Loucy (cell line): ENCODE measurements around the gene CECR2.

ENCODE experiments used
- H2AFZ ChIP-seq: fragments of 200-600 bp; sonication (generic); 2 replicates; pipeline ENCODE4 v1.6.0; 2016; ENCODE audit warnings: antibody characterized with exemption, mild to moderate bottlenecking, low read length, moderate library complexity
- H3F3A ChIP-seq: fragments of 200-600 bp; 2 replicates; pipeline ENCODE4 v1.6.0; 2016; ENCODE audit warnings: antibody characterized with exemption, low read depth, mild to moderate bottlenecking
- H3K27me3 ChIP-seq: fragments of 200-600 bp; sonication (generic); 2 replicates; pipeline ENCODE4 v1.6.1; 2014; ENCODE audit warnings: low read length, mild to moderate bottlenecking; ENCODE audit not compliant: insufficient read depth, poor library complexity, severe bottlenecking
- H3K36me3 ChIP-seq: fragments of 200-600 bp; sonication (generic); 2 replicates; pipeline ENCODE4 v1.6.1; 2016; ENCODE audit warnings: low read length; ENCODE audit not compliant: insufficient read depth
- H3K4me1 ChIP-seq: fragments of 200-600 bp; sonication (generic); 2 replicates; pipeline ENCODE4 v1.5.1; 2014; ENCODE audit warnings: low read length, mild to moderate bottlenecking; ENCODE audit not compliant: insufficient read depth, poor library complexity, severe bottlenecking
- H3K4me2 ChIP-seq: fragments of 200-600 bp; sonication (generic); 2 replicates; pipeline ENCODE4 v1.6.0; 2014; ENCODE audit warnings: antibody characterized with exemption, low read length, low read depth, mild to moderate bottlenecking; ENCODE audit not compliant: poor library complexity, severe bottlenecking
- H3K4me3 ChIP-seq: fragments of 200-600 bp; sonication (generic); 2 replicates; pipeline ENCODE4 v1.5.1; 2014; ENCODE audit warnings: low read length, mild to moderate bottlenecking, mixed read lengths; ENCODE audit not compliant: poor library complexity, severe bottlenecking
- H3K79me2 ChIP-seq: fragments of 200-600 bp; sonication (generic); 2 replicates; pipeline ENCODE4 v1.6.1; 2014; ENCODE audit warnings: low read length; ENCODE audit not compliant: insufficient read depth
- H3K9ac ChIP-seq: fragments of 200-600 bp; sonication (generic); 2 replicates; pipeline ENCODE4 v1.6.0; 2014; ENCODE audit warnings: mild to moderate bottlenecking, low read depth, low read length, moderate library complexity; ENCODE audit not compliant: poor library complexity, severe bottlenecking
- H3K9me2 ChIP-seq: fragments of 200-600 bp; sonication (generic); replicated peaks from 2 replicates; pipeline ENCODE4 v1.6.1; 2016; ENCODE audit warnings: low read depth, low read length, mixed read lengths
- H3K9me3 ChIP-seq: fragments of 200-600 bp; sonication (generic); 2 replicates; pipeline ENCODE4 v1.6.1; 2014; ENCODE audit warnings: mild to moderate bottlenecking, antibody characterized with exemption, low read length, low read depth; ENCODE audit not compliant: insufficient read depth
- H4K20me1 ChIP-seq: fragments of 200-600 bp; sonication (generic); 2 replicates; pipeline ENCODE4 v1.6.0; 2014; ENCODE audit warnings: antibody characterized with exemption, low read length, mild to moderate bottlenecking; ENCODE audit not compliant: insufficient read depth, poor library complexity, severe bottlenecking
- EZH2phosphoT487 ChIP-seq: fragments of 200-600 bp; IDR thresholded peaks from 2 replicates; pipeline ENCODE4 v1.6.1; 2018; ENCODE audit warnings: antibody characterized with exemption, mild to moderate bottlenecking, moderate library complexity, borderline replicate concordance
- TF ChIP-seq, protein P1 (sequence below): fragments of 200-600 bp; sonication (generic); conservative IDR thresholded peaks from 2 replicates; pipeline ENCODE4 v1.5.1; 2014; ENCODE audit warnings: mild to moderate bottlenecking, antibody characterized with exemption, low read length

CECR2 gene

DNA sequence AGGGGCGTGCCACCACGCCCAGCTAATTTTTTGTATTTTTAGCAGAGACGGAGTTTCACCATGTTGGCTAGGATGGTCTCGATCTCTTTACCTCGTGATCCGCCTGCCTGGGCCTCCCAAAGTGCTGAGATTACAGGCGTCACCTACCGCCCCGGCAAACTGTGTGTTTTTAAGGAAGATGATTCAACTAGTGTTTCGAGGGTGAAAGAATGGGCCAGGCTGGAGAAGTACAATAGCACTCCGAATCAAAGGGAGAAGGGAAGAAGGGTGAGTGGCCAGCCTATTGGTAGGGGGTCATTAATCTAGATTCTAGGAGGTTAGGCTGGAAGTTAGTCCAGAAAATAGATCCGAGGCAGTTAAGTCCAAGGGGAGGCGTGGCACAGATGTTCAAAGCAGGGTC, 2.9 kb upstream of the CECR2 start:
- no peaks in the 10 kb centered on the region for H4K20me1 ChIP-seq
- peak overlapping the region; percentile 95 for H3K4me2 ChIP-seq
- peaks cover 19% of the 10 kb centered on the region for H3K4me1 ChIP-seq
- H3K79me2 ChIP-seq, result no peaks in the 10 kb centered on the region
- no peaks in the 10 kb centered on the region for H3K9me3 ChIP-seq
- H3F3A ChIP-seq, result no peaks in the 10 kb centered on the region
- no peaks in the 10 kb centered on the region for H3K9me2 ChIP-seq
- H3K9ac ChIP-seq, result no peak overlapping the region
- H3K4me3 ChIP-seq, result no peak overlapping the region
- H2AFZ ChIP-seq, result peak overlapping the region; percentile 89
- no peaks in the 10 kb centered on the region for H3K36me3 ChIP-seq
- TF ChIP-seq, protein P1, sequence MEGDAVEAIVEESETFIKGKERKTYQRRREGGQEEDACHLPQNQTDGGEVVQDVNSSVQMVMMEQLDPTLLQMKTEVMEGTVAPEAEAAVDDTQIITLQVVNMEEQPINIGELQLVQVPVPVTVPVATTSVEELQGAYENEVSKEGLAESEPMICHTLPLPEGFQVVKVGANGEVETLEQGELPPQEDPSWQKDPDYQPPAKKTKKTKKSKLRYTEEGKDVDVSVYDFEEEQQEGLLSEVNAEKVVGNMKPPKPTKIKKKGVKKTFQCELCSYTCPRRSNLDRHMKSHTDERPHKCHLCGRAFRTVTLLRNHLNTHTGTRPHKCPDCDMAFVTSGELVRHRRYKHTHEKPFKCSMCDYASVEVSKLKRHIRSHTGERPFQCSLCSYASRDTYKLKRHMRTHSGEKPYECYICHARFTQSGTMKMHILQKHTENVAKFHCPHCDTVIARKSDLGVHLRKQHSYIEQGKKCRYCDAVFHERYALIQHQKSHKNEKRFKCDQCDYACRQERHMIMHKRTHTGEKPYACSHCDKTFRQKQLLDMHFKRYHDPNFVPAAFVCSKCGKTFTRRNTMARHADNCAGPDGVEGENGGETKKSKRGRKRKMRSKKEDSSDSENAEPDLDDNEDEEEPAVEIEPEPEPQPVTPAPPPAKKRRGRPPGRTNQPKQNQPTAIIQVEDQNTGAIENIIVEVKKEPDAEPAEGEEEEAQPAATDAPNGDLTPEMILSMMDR, result no peak
- TF ChIP-seq EZH2phosphoT487, result no peak
- no peaks in the 10 kb centered on the region for H3K27me3 ChIP-seq

DNA sequence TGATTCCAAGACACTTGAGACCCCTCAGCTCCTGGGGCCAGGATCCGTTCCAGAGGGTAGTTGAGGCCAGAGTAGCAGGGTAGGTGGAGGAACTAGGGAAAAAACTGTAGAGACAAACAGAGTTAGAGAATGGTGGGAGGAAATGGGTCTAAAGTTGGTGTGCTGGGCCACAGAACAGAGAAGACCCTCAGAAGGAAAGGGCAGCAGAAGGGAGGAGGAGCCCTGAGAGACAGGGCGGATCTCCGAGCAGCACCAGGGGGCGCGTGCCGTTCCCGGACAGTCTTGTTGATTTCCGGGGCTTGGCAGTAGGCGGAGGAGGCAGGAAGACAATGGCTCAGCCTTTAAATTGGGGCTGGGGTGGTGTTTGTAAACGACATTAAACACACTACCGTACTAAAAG, 2.4 kb upstream of the CECR2 start:
- no peaks in the 10 kb centered on the region for H3K9me2 ChIP-seq
- H3K9me3 ChIP-seq, result no peaks in the 10 kb centered on the region
- no peaks in the 10 kb centered on the region for H3K36me3 ChIP-seq
- H3K79me2 ChIP-seq, result no peaks in the 10 kb centered on the region
- TF ChIP-seq EZH2phosphoT487, result no peak
- TF ChIP-seq, protein P1, result peak; percentile 62
- H3F3A ChIP-seq, result no peaks in the 10 kb centered on the region
- H2AFZ ChIP-seq, result peak overlapping the region; percentile 89
- peaks cover 19% of the 10 kb centered on the region for H3K4me1 ChIP-seq
- H4K20me1 ChIP-seq, result no peaks in the 10 kb centered on the region
- no peaks in the 10 kb centered on the region for H3K27me3 ChIP-seq
- no peak overlapping the region for H3K9ac ChIP-seq
- peak overlapping the region; percentile 57 for H3K4me3 ChIP-seq
- H3K4me2 ChIP-seq, result peak overlapping the region; percentile 95

DNA sequence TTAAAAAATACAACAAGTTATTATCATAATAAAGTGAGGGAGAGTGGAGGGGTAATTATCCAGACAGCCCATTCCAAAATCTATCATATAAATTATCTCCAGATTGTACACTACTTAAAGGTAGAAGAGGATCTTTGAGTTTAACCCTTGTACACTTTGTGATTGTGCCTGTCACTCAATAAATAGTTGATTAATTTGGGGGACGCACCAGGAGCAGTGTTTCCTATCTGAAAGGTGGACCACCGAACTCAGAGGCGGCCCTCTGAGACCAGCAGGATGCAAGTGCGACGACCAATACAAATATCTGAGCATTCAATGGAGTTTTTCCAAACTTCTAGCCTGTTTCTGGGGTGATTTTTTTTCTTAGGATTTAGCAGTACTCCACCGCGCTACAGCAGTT, 1.1 kb upstream of the CECR2 start:
- Histone ChIP-seq H3K9me3 (no peaks in the 10 kb centered on the region), H2AFZ (peak overlapping the region; percentile 89), H3K27me3 (no peaks in the 10 kb centered on the region), H3K9me2 (no peaks in the 10 kb centered on the region), H3K4me2 (peak overlapping the region; percentile 95), H4K20me1 (no peaks in the 10 kb centered on the region), H3K9ac (peak overlapping the region; percentile 58), H3K4me3 (peak overlapping the region; percentile 75), H3K36me3 (no peaks in the 10 kb centered on the region), H3K79me2 (no peaks in the 10 kb centered on the region), H3K4me1 (peaks cover 19% of the 10 kb centered on the region), H3F3A (no peaks in the 10 kb centered on the region)
- TF ChIP-seq, protein P1, result no peak
- no peak for TF ChIP-seq EZH2phosphoT487
